GM21723 (cell line): Measurements from ENCODE around the gene COMMD7.
A peak's percentile ranks its signal among the peaks of the same experiment; 100 is the strongest.

ENCODE experiments used
- ATAC-seq: cut with Tn5 transposase; IDR thresholded peaks from one replicate; pipeline ENCODE4 v1.9.1; 2021; ENCODE audit warnings: mild to moderate bottlenecking, moderate library complexity; ENCODE audit not compliant: unreplicated experiment

Gene COMMD7

GRCh38 chr20:32743237-32744112 is at the start of gene COMMD7:
COMMD7 (minus strand) TSS chr20:32743467; CDS start chr20:32743391, 76 bp downstream.
- peak; percentile 66 for ATAC-seq

GRCh38 chr20:32792731-32793458 is 49.6 kb upstream of the COMMD7 start:
- no peak for ATAC-seq

- peak; percentile 62 for ATAC-seq
These were observed 49.0 kb upstream of the COMMD7 start for GRCh38 chr20:32792316-32792715.

GRCh38 chr20:32790751-32791057 is 47.4 kb upstream of the COMMD7 start:
- ATAC-seq, result no peak

GRCh38 chr20:32789896-32790750 is 46.9 kb upstream of the COMMD7 start:
- ATAC-seq, result peak; percentile 60

- no peak for ATAC-seq
These were observed 43.9 kb upstream of the COMMD7 start for GRCh38 chr20:32787168-32787567.

- no peak for ATAC-seq
These were observed 42.9 kb upstream of the COMMD7 start for GRCh38 chr20:32786059-32786760.

GRCh38 chr20:32784369-32785080 is 41.3 kb upstream of the COMMD7 start:
- ATAC-seq, result no peak

GRCh38 chr20:32780749-32781655 is 37.7 kb upstream of the COMMD7 start:
- ATAC-seq, result no peak

- ATAC-seq, result no peak
These were observed 37.0 kb upstream of the COMMD7 start for GRCh38 chr20:32780278-32780677.

GRCh38 chr20:32779500-32780211 is 36.4 kb upstream of the COMMD7 start:
- ATAC-seq, result no peak

- no peak for ATAC-seq
These were observed 34.1 kb upstream of the COMMD7 start for GRCh38 chr20:32777177-32777956.

- no peak for ATAC-seq
These were observed 32.2 kb upstream of the COMMD7 start for GRCh38 chr20:32775336-32775991.

- no peak for ATAC-seq
These were observed 30.6 kb upstream of the COMMD7 start for GRCh38 chr20:32773855-32774254.

- ATAC-seq, result no peak
These were observed 30.0 kb upstream of the COMMD7 start for GRCh38 chr20:32773223-32773622.

GRCh38 chr20:32772046-32772445 is 28.8 kb upstream of the COMMD7 start:
- no peak for ATAC-seq
